K562 (cell line): Measurements from ENCODE around the gene LILRB3. TPM values are rescaled to one million over a fixed set of nuclear protein-coding genes. Genes with fewer than 3 reads are reported as not detected.
A peak's percentile ranks its signal among the peaks of the same experiment; 100 is the strongest.

Experiments
- ATAC-seq: fragments of 200-7000 bp; cut with Tn5 transposase; 3 replicates; pipeline ENCODE4 v1.9.1; 2020; ENCODE audit warnings: moderate library complexity
- BruUV-seq: library from RNA; stranded (reverse); fragments of 400-500 nt; replicated peaks from 2 replicates; lab custom pipeline; 2021; lab: Mats Ljungman, UMichigan
- CTCF ChIA-PET: fragments of 300-600 bp; formaldehyde crosslinking; extraction: SDS; loops from one replicate; lab custom pipeline; 2021; ENCODE audit warnings: low intra/inter-chr PET ratio; lab: Yijun Ruan, JAX
- POLR2A ChIA-PET: fragments of 300-600, 350-650 bp; sonication (Branson Sonifier 250); formaldehyde crosslinking; extraction: SDS; loops from one replicate; lab custom pipeline; 2021; ENCODE audit warnings: antibody characterized with exemption, inconsistent platforms; lab: Yijun Ruan, JAX
- DNase-seq, 4 experiments: peaks; one replicate each; pipeline versions ENCODE4 v3.0.0 to v3.0.0-alpha.2; 2011 to 2018; ENCODE audit warnings: low spot score in 3 of 4, mixed read lengths in 3 of 4; ENCODE audit errors: extremely low read depth in 1 of 4
- FAIRE-seq: peaks from 2 replicates; lab custom pipeline; 2011; peaks lifted over from hg19 to GRCh38; lab: Jason Lieb, UNC
- H2AFZ ChIP-seq: 2 replicates; pipeline ENCODE4 v1.6.0; 2011; ENCODE audit warnings: low read depth, low read length, control low read depth, inconsistent platforms
- H3K27ac ChIP-seq: fragments of 200-600 bp; 3 replicates; pipeline ENCODE4 v1.8.0; 2011; ENCODE audit warnings: low read depth, mild to moderate bottlenecking, control low read depth, inconsistent platforms, low read length, moderate library complexity, mixed read lengths; ENCODE audit errors: extremely low read depth
- H3K27me3 ChIP-seq, 2 experiments: fragments of 300-600 bp in 1 of 2; 2 replicates in 1 of 2; 3 replicates in 1 of 2; pipeline versions ENCODE4 v1.6.0 to v1.8.0; 2011; ENCODE audit warnings: inconsistent platforms in 2 of 2, low read length in 2 of 2, mild to moderate bottlenecking in 1 of 2, mixed read lengths in 1 of 2, moderate library complexity in 1 of 2; ENCODE audit not compliant: control insufficient read depth in 2 of 2, insufficient read depth in 2 of 2
- H3K36me3 ChIP-seq: fragments of 300-600 bp; 3 replicates; pipeline ENCODE4 v1.8.0; 2011; ENCODE audit warnings: mild to moderate bottlenecking, low read length, inconsistent platforms; ENCODE audit not compliant: control insufficient read depth, insufficient read depth
- H3K4me1 ChIP-seq, 2 experiments: fragments of 200-600 bp in 1 of 2; replicated peaks in 1 of 2; 2 replicates in 1 of 2; 3 replicates in 1 of 2; pipeline versions ENCODE4 v1.5.1 to v1.8.0; 2011; ENCODE audit warnings: inconsistent platforms in 2 of 2, low read length in 2 of 2, mild to moderate bottlenecking in 1 of 2, mixed read lengths in 1 of 2, moderate library complexity in 1 of 2; ENCODE audit not compliant: control insufficient read depth in 2 of 2, insufficient read depth in 2 of 2
- H3K4me2 ChIP-seq: 2 replicates; pipeline ENCODE4 v1.6.1; 2011; ENCODE audit warnings: low read length, control low read depth, inconsistent platforms, mixed read lengths; ENCODE audit not compliant: insufficient read depth
- H3K4me3 ChIP-seq: fragments of 200-600 bp; sonication (generic), shearing (Covaris generic); 2 replicates; pipeline ENCODE4 v1.5.1; 2016; ENCODE audit warnings: control low read depth, inconsistent platforms
- H3K79me2 ChIP-seq: fragments of 200-600 bp; 3 replicates; pipeline ENCODE4 v1.8.0; 2011; ENCODE audit warnings: low read length, inconsistent platforms; ENCODE audit not compliant: control insufficient read depth, insufficient read depth
- H3K9ac ChIP-seq, 2 experiments: 2 replicates each; pipeline versions ENCODE4 v1.6.0 to v1.6.1; 2011; ENCODE audit warnings: low read depth in 2 of 2, low read length in 2 of 2, control low read depth in 1 of 2, inconsistent platforms in 1 of 2, mild to moderate bottlenecking in 1 of 2, mixed read lengths in 1 of 2; ENCODE audit not compliant: insufficient read depth in 1 of 2
- H3K9me1 ChIP-seq: one replicate; pipeline ENCODE4 v1.6.0; 2011; ENCODE audit warnings: inconsistent platforms, mild to moderate bottlenecking, low read length, moderate library complexity; ENCODE audit not compliant: control insufficient read depth, insufficient read depth
- H3K9me3 ChIP-seq: replicated peaks from 2 replicates; pipeline ENCODE4 v1.5.1; 2011; ENCODE audit warnings: low read depth, low read length, inconsistent platforms; ENCODE audit not compliant: control insufficient read depth, insufficient read depth
- H4K20me1 ChIP-seq: replicated peaks from 2 replicates; pipeline ENCODE4 v1.6.1; 2011; ENCODE audit warnings: low read length, inconsistent platforms, mixed read lengths; ENCODE audit not compliant: control insufficient read depth, insufficient read depth
- CCAR2 ChIP-seq: fragments of 200-400 bp; formaldehyde crosslinking; IDR thresholded peaks from 2 replicates; pipeline ENCODE4 v1.6.1; 2017; ENCODE audit warnings: mild to moderate bottlenecking, low read depth, low read length
- COPS2 ChIP-seq: fragments of 450-650 bp; conservative IDR thresholded peaks from 2 replicates; pipeline ENCODE4 v1.6.1; 2016; ENCODE audit warnings: mild to moderate bottlenecking, moderate library complexity
- EP300 ChIP-seq: IDR thresholded peaks from 2 replicates; pipeline ENCODE4 v1.6.1; 2012; ENCODE audit warnings: low read length, improper control_type of control experiment
- ETS2 ChIP-seq: IDR thresholded peaks from 2 replicates; pipeline ENCODE4 v1.6.1; 2016; ENCODE audit warnings: borderline replicate concordance, missing genetic modification characterization, mild to moderate bottlenecking, moderate library complexity, missing compliant biosample characterization; ENCODE audit not compliant: poor library complexity, severe bottlenecking
- EWSR1 ChIP-seq: fragments of 450-650 bp; IDR thresholded peaks from 2 replicates; pipeline ENCODE4 v1.6.1; 2018; ENCODE audit warnings: borderline replicate concordance, mild to moderate bottlenecking, low read depth, moderate library complexity; ENCODE audit not compliant: partially characterized antibody
- JUNB ChIP-seq: fragments of 450-650 bp; formaldehyde crosslinking; conservative IDR thresholded peaks from 2 replicates; pipeline ENCODE4 v1.4.0; 2020; ENCODE audit warnings: mild to moderate bottlenecking
- MTA2 ChIP-seq: fragments of 450-650 bp; IDR thresholded peaks from 2 replicates; pipeline ENCODE4 v1.6.1; 2016; ENCODE audit warnings: low read depth
- NFATC3 ChIP-seq: fragments of 450-650 bp; IDR thresholded peaks from 2 replicates; pipeline ENCODE4 v1.6.1; 2017; ENCODE audit warnings: mild to moderate bottlenecking
- NFRKB ChIP-seq: fragments of 450-650 bp; IDR thresholded peaks from 2 replicates; pipeline ENCODE4 v1.6.1; 2016; ENCODE audit warnings: low read depth
- NKRF ChIP-seq: fragments of 450-650 bp; IDR thresholded peaks from 2 replicates; pipeline ENCODE4 v1.6.1; 2016; ENCODE audit warnings: borderline replicate concordance
- RBM39 ChIP-seq: fragments of 200-400 bp; formaldehyde crosslinking; optimal IDR thresholded peaks from 2 replicates; pipeline ENCODE3; 2018; ENCODE audit warnings: low read depth, low read length
- SNIP1 ChIP-seq: fragments of 450-650 bp; IDR thresholded peaks from 2 replicates; pipeline ENCODE4 v1.7.1; 2017; ENCODE audit warnings: low read depth, mild to moderate bottlenecking
- TEAD1 ChIP-seq, 2 experiments: fragments of 450-650 bp in 1 of 2; sonication (generic) in 1 of 2; formaldehyde crosslinking; IDR thresholded peaks; 2 replicates each; pipeline versions ENCODE4 v1.4.0 to v1.8.0; 2020 to 2022; ENCODE audit warnings: mild to moderate bottlenecking in 2 of 2, missing genetic modification reagents in 1 of 2
- ZFX ChIP-seq: sonication (generic); formaldehyde crosslinking; IDR thresholded peaks from 2 replicates; pipeline ENCODE4 v1.8.0; 2022; ENCODE audit warnings: mild to moderate bottlenecking, missing genetic modification reagents, moderate library complexity
- ZNF511 ChIP-seq: sonication (generic); formaldehyde crosslinking; IDR thresholded peaks from 2 replicates; pipeline ENCODE4 v1.8.0; 2022; ENCODE audit warnings: mild to moderate bottlenecking, missing genetic modification reagents
- ZNF584 ChIP-seq: fragments of 200-800 bp; sonication (Bioruptor generic); IDR thresholded peaks from 2 replicates; pipeline ENCODE4 v1.6.1; 2016; ENCODE audit warnings: low read depth, mild to moderate bottlenecking, missing genetic modification characterization, missing compliant biosample characterization
- WGBS: fragments of 100-300 bp; shearing (Covaris generic); methylation state at CpG from one replicate; pipeline ENCODE4 v1.1.6; 2016; ENCODE audit warnings: low coverage, mixed read lengths; ENCODE audit not compliant: insufficient coverage; ENCODE audit errors: missing lambda C conversion rate; 5-methylcytosine and 5-hydroxymethylcytosine counted together
- in situ Hi-C: fragments of 300-500 bp; cut with MboI; formaldehyde crosslinking; loops from 4 replicates; pipeline ENCODE4 v1.15.0; 2018; ENCODE audit warnings: inconsistent platforms, mixed read lengths
- intact Hi-C: fragments of 100-400 bp; cut with micrococcal nuclease; formaldehyde crosslinking; loops from 2 replicates; pipeline ENCODE4 v1.14.2; 2022
- polyA plus RNA-seq, 8 experiments: library from polyadenylated mRNA; depleted of rRNA in 4 of 8; stranded (reverse) in 5 of 8; unstranded in 3 of 8; fragments of >200 nt; fragmentation: Nextera tagmentation in 2 of 8; fragmentation: Illumina TruSeq in 1 of 8; extraction: Ambion mirVana in 2 of 8; extraction: Trizol in 1 of 8; gene quantifications; 2 replicates each; pipeline versions ENCODE4 v1.2.1 to v1.2.3, GENCODE V29; 2011 to 2014; ENCODE audit warnings: inconsistent platforms in 1 of 8, missing spikeins in 1 of 8
- total RNA-seq, 7 experiments: library from RNA; depleted of rRNA in 6 of 7; stranded (reverse); fragments of >200 nt in 6 of 7; fragmentation: Illumina TruSeq in 2 of 7; extraction: Trizol in 2 of 7; gene quantifications; 2 replicates each; pipeline versions ENCODE4 v1.2.1 to v1.2.3, GENCODE V29; 2011 to 2021; ENCODE audit warnings: low replicate concordance in 1 of 7
- TF ChIP-seq, protein P1 (sequence below): fragments of 250-450 bp; sonication (Bioruptor Pico); IDR thresholded peaks from 2 replicates; pipeline ENCODE4 v1.8.0; 2021; ENCODE audit warnings: borderline replicate concordance, mild to moderate bottlenecking, moderate library complexity; ENCODE audit not compliant: poor library complexity, severe bottlenecking
- TF ChIP-seq, protein P2 (sequence below): sonication (generic); formaldehyde crosslinking; IDR thresholded peaks from 2 replicates; pipeline ENCODE4 v1.8.0; 2022; ENCODE audit warnings: missing genetic modification reagents, mild to moderate bottlenecking, borderline replicate concordance

The LILRB3 gene
- total and polyA plus RNA-seq, 9 of the 15 experiments (the other 6 are each of a cell fraction or from before 2014, with no cell fraction given), result 0.01 to 0.09 TPM; not detected in 7

DNA sequence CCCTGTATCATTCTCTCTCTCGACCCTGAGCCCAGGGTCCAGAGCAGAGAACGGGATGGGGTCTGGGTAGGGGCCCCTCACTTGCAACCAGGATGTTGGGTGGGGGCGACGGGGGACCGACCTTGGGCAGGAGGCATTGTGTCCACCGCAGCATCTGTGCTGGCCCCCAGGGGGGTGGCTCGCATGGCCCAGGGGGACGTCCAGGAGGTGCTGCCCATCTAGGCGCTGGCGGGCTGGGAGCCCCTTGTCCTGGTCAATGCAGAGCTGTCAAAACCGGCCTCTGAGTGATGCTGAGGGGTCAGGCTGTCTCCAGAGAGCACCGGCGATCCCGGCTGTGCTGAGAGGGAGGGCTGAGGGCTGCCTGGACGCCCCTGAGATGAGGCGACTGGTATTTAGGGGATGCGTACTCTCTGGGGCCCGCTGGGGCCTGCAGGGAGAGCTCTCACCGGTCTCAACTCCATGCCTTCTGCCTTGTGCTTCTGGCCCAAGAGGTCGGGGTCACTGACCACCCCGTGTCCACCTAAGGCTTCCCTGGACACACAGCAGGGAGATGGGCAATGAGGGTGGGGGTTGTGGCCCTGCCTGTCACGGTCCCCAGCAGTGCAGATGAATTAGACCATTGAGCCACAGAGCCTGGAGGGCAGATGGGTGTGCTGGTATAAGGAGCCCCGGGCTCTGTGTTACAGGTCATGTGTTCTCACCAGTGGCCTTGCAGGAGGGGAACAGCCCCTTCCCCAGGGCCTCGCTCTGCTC, 13.6 kb downstream of the LILRB3 start:
- Histone ChIP-seq H4K20me1 (peaks cover 67% of the 10 kb centered on the region), H3K4me2 (peak overlapping the region; percentile 62), H3K9ac (peak overlapping the region; percentile 66 to 86), H3K27ac (peak overlapping the region; percentile 89), H2AFZ (no peak overlapping the region), H3K27me3 (no peaks in the 10 kb centered on the region), H3K9me1 (peaks cover 23% of the 10 kb centered on the region), H3K36me3 (peaks cover 57% of the 10 kb centered on the region), H3K79me2 (peaks cover 65% of the 10 kb centered on the region), H3K4me3 (no peak overlapping the region), H3K9me3 (no peaks in the 10 kb centered on the region), H3K4me1 (peaks cover 72 to 76% of the 10 kb centered on the region in 2 experiments)
- ATAC-seq (peak; percentile 5), DNase-seq (peak in 2 of 4 experiments; percentile 28 to 44), FAIRE-seq (no peak)
- CTCF ChIA-PET, result no interaction called here
- POLR2A ChIA-PET, result interaction anchor here (0.7 to 7.0 kb wide), 13 partner anchors 8 to 1574 kb away, joined by 3 to 66 read pairs (median 5); partner anchors contain the start of genes CNOT3, LENG1, LILRB3 and MBOAT7
- WGBS, result 29% methylated on average over 20 of the region's 24 CpGs
- in situ Hi-C loops, result no loop called here
- intact Hi-C loops, result loop anchor here (2.0 kb wide), 1 partner anchor 20 kb away; the partner anchor contains the start of gene MBOAT7
- no TSS peak for BruUV-seq
- TF ChIP-seq ZNF584 (CRISPR knock-in tag) (no peak), MTA2 (no peak), ZNF511 (CRISPR knock-in tag) (peak; percentile 33; the same call in 1 of the 2 replicates), NKRF (no peak), SNIP1 (no peak), RBM39 (no peak), NFATC3 (no peak), TEAD1 (CRISPR knock-in tag; IDR thresholded peaks at IDR 0.05) (no peak), JUNB (CRISPR knock-in tag) (no peak), EWSR1 (peak; percentile 41), ZFX (CRISPR knock-in tag) (no peak; the same call in 1 of the 2 replicates), ETS2 (tag) (no peak), EP300 (no peak), COPS2 (no peak), NFRKB (0 out of 2 replicates have a peak, but pooled peaks have one; percentile 7), CCAR2 (no peak)
- TF ChIP-seq, protein P1, sequence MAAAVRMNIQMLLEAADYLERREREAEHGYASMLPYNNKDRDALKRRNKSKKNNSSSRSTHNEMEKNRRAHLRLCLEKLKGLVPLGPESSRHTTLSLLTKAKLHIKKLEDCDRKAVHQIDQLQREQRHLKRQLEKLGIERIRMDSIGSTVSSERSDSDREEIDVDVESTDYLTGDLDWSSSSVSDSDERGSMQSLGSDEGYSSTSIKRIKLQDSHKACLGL (CRISPR knock-in tag), result no peak
- TF ChIP-seq, protein P2, sequence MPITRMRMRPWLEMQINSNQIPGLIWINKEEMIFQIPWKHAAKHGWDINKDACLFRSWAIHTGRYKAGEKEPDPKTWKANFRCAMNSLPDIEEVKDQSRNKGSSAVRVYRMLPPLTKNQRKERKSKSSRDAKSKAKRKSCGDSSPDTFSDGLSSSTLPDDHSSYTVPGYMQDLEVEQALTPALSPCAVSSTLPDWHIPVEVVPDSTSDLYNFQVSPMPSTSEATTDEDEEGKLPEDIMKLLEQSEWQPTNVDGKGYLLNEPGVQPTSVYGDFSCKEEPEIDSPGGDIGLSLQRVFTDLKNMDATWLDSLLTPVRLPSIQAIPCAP (CRISPR knock-in tag), result no peak
